Body of pancreas (tissue), 4 donors: ENCODE results near the gene LDHAL6A. TPM values are rescaled to one million over a fixed set of nuclear protein-coding genes. Genes with fewer than 3 reads are reported as not detected.

ENCODE experiments used
- ATAC-seq: fragments of 150-250 bp; one replicate; pipeline ENCODE4 v1.9.1; 2016
- DNase-seq, 4 donors: peaks; one replicate each; pipeline ENCODE4 v3.0.0-alpha.2; 2019
- H3K27ac ChIP-seq, 4 donors: fragments of 200-600 bp; sonication (generic); 1 replicate in 3 of 4; 2 replicates in 1 of 4; pipeline versions ENCODE4 v1.5.1 to v1.6.1; 2016 to 2019; ENCODE audit warnings: mild to moderate bottlenecking in 1 of 4, mixed read lengths in 1 of 4, moderate library complexity in 1 of 4
- H3K27me3 ChIP-seq, 2 donors: fragments of 200-600 bp; sonication (generic); one replicate each; pipeline ENCODE4 v1.6.0; 2016; ENCODE audit warnings: mild to moderate bottlenecking in 1 of 2
- H3K36me3 ChIP-seq, 2 donors: fragments of 200-600 bp; sonication (generic); replicated peaks in 1 of 2; 2 replicates each; pipeline ENCODE4 v1.5.1; 2016; ENCODE audit warnings: low read depth in 2 of 2; ENCODE audit not compliant: insufficient read depth in 1 of 2
- H3K4me1 ChIP-seq: fragments of 200-600 bp; sonication (generic); one replicate; pipeline ENCODE4 v1.6.0; 2016
- H3K4me3 ChIP-seq, 2 donors: fragments of 200-600 bp; sonication (generic); 1 replicate in 1 of 2; 2 replicates in 1 of 2; pipeline ENCODE4 v1.5.1; 2016 to 2019
- H3K9me3 ChIP-seq, 3 donors: fragments of 200-600 bp; sonication (generic); 1 replicate in 2 of 3; 2 replicates in 1 of 3; pipeline ENCODE4 v1.5.1; 2016
- POLR2A ChIP-seq, 3 donors: fragments of 450-650 bp; IDR thresholded peaks; one replicate each; pipeline ENCODE4 v1.6.1; 2016; ENCODE audit warnings: antibody characterized with exemption in 3 of 3, mild to moderate bottlenecking in 2 of 3
- WGBS, 2 donors: methylation state at CpG; one replicate each; pipeline ENCODE4 v1.1.5; 2017; 5-methylcytosine and 5-hydroxymethylcytosine counted together
- intact Hi-C: fragments of 100-400 bp; cut with DNase I; formaldehyde crosslinking; loops from one replicate; pipeline ENCODE4 v1.15.1; 2023
- total RNA-seq, 2 donors: library from RNA; depleted of rRNA; stranded (reverse); fragments of >200 nt; gene quantifications; one replicate each; pipeline ENCODE4 v1.1.0, GENCODE V29; 2016
- TF ChIP-seq, protein P1 (sequence below), 7 experiments: fragments of 450-650 bp in 4 of 7; fragments of 200-600 bp in 3 of 7; sonication (generic) in 3 of 7; IDR thresholded peaks; one replicate each; pipeline ENCODE4 v1.5.1; 2016 to 2019; ENCODE audit warnings: antibody characterized with exemption in 7 of 7

The LDHAL6A gene
- total RNA-seq, 2 donors from 2014 or later = not detected

DNA sequence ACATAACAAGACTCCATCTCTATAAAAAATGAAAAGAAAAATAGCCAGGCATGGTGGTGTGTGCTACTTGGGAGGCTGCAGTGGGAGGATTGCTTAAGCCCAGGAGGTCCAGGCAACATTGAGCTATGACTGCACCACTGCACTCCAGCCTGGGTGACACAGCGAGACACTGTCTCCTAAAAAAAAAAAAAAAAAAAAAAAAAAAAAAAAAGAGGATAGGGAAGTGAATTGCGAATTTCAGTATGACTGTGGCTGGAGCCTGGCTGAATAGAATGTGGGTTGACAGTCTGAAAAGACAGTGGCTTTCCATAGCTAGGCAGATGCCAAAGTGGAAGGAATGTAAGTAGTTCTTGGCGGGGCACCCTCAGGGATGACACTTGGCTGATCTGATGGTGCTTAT lies 6.4 kb upstream of the LDHAL6A start:
- Histone ChIP-seq H3K36me3 (no peaks in the 10 kb centered on the region), H3K9me3 (no peaks in the 10 kb centered on the region), H3K4me3 (no peak overlapping the region), H3K27me3 (no peaks in the 10 kb centered on the region), H3K27ac (no peak overlapping the region), H3K4me1 (no peaks in the 10 kb centered on the region)
- TF ChIP-seq POLR2A (IDR thresholded peaks at IDR 0.05) = no peak
- TF ChIP-seq, protein P1, sequence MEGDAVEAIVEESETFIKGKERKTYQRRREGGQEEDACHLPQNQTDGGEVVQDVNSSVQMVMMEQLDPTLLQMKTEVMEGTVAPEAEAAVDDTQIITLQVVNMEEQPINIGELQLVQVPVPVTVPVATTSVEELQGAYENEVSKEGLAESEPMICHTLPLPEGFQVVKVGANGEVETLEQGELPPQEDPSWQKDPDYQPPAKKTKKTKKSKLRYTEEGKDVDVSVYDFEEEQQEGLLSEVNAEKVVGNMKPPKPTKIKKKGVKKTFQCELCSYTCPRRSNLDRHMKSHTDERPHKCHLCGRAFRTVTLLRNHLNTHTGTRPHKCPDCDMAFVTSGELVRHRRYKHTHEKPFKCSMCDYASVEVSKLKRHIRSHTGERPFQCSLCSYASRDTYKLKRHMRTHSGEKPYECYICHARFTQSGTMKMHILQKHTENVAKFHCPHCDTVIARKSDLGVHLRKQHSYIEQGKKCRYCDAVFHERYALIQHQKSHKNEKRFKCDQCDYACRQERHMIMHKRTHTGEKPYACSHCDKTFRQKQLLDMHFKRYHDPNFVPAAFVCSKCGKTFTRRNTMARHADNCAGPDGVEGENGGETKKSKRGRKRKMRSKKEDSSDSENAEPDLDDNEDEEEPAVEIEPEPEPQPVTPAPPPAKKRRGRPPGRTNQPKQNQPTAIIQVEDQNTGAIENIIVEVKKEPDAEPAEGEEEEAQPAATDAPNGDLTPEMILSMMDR (IDR thresholded peaks at IDR 0.05) = no peak
- WGBS, 2 donors = 88 to 89% methylated on average over 3 of the region's 3 CpGs
- DNase-seq = no peak
- no peak for ATAC-seq
- intact Hi-C loops = no loop called here

DNA sequence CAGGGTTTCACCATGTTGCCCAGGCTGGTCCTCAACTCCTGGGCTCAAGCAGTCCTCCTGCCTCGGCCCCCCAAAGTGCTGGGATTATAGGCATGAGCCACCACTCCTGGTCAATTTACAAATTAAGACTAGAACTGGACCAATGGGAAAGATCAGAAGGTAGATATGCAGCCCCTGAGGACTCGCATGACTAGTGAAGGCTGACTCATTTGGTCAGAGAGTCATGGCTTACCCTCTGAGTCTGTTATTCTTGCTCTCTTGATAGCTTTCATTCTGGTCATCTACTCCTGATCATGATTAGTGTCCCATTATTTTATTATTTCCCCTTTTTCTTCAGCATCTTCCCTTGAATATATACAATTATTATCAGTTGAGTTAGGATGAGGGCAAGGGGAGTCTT lies 2.7 kb upstream of the LDHAL6A start:
- DNase-seq (no peak), ATAC-seq (no peak)
- no peak for TF ChIP-seq POLR2A (IDR thresholded peaks at IDR 0.05)
- TF ChIP-seq, protein P1 (IDR thresholded peaks at IDR 0.05) = no peak
- Histone ChIP-seq H3K27ac (no peak overlapping the region), H3K9me3 (no peaks in the 10 kb centered on the region), H3K27me3 (no peaks in the 10 kb centered on the region), H3K36me3 (no peaks in the 10 kb centered on the region), H3K4me1 (no peaks in the 10 kb centered on the region), H3K4me3 (no peak overlapping the region)
- intact Hi-C loops = no loop called here
- WGBS, 2 donors = 78 to 89% methylated on average over 2 of the region's 2 CpGs

DNA sequence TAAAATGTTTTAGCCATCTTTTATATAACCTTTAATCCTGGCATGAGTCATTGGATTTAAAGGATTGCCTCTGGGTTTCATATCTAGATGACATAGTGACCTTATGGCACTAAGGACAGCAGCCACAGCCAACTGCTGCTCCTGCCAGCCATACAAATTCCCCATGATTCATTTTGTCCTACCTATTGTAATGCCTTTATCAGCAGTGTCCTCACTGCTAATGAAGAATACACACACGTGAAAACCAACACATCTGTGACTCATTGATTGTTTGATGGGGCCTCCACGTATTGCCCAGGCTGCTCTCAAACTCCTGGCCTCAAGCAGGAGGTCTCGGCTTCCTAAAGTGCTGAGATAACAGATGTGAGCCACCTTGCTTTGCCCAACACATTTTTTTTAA lies 1.8 kb downstream of the LDHAL6A start:
- DNase-seq (peak in 2 of 4 donors; percentile 4 to 34), ATAC-seq (no peak)
- no peaks in the 10 kb centered on the region for H3K4me1 ChIP-seq
- no peaks in the 10 kb centered on the region for H3K36me3 ChIP-seq
- no peaks in the 10 kb centered on the region for H3K9me3 ChIP-seq
- no peak overlapping the region for H3K27ac ChIP-seq
- TF ChIP-seq POLR2A (IDR thresholded peaks at IDR 0.05) = no peak
- TF ChIP-seq, protein P1 (IDR thresholded peaks at IDR 0.05) = no peak
- intact Hi-C loops = no loop called here
- no peak overlapping the region for H3K4me3 ChIP-seq
- H3K27me3 ChIP-seq = no peaks in the 10 kb centered on the region
- 19 to 26% methylated on average over 3 of the region's 3 CpGs for WGBS, 2 donors

DNA sequence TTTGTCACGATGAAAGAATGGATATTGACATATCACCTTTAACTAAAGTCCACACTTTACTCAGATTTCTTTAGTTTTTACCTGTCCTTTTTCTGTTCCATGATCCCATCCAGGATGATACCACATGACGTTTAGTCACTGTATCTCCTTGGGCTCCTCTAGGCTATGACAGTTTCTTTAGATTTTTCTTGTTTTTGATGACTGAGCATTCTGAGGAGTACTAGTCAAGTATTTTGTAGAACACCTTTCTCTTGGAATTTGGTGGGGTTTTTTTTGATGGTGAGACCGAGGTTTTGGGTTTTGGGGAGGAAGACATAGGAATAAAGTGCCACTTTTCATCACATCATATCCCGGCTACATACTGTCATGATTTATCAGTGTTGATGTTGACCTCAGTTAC lies 4.0 kb downstream of the LDHAL6A start:
- intact Hi-C loops = no loop called here

DNA sequence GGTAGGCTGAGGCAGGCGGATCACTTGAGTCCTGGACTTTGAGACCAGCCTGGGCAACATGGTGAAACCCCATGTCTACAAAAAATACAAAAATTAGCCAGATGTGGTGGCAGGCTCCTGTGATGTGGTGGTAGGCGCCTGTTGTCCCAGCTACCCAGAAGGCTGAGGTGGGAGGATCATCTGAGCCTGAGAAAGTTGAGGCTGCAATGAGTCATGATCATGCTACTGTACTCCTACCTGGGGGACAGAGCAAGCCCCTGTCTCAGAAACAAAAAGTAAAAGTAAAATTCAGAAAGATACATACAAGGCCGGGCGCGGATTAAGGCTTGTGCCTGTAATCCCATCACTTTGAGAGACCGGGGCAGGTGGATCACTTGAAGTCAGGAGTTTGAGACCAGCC lies 6.3 kb downstream of the LDHAL6A start:
- no peak overlapping the region for H3K27ac ChIP-seq
- H3K4me3 ChIP-seq = no peak overlapping the region
- WGBS, 2 donors = 95 to 97% methylated on average over 6 of the region's 6 CpGs
- intact Hi-C loops = no loop called here
- no peak for TF ChIP-seq POLR2A (IDR thresholded peaks at IDR 0.05)
- TF ChIP-seq, protein P1 (IDR thresholded peaks at IDR 0.05) = no peak
- H3K4me1 ChIP-seq = no peaks in the 10 kb centered on the region
- no peaks in the 10 kb centered on the region for H3K36me3 ChIP-seq
- ATAC-seq (no peak), DNase-seq (no peak)
- no peaks in the 10 kb centered on the region for H3K27me3 ChIP-seq
- no peaks in the 10 kb centered on the region for H3K9me3 ChIP-seq

More for the DNA sequence above, 4.0 kb downstream of the LDHAL6A start:
- ATAC-seq (no peak), DNase-seq (no peak)
- Histone ChIP-seq H3K4me1 (no peaks in the 10 kb centered on the region), H3K4me3 (no peak overlapping the region), H3K27me3 (no peaks in the 10 kb centered on the region), H3K9me3 (no peaks in the 10 kb centered on the region), H3K27ac (no peak overlapping the region), H3K36me3 (no peaks in the 10 kb centered on the region)
- WGBS, 2 donors = 85 to 87% methylated on average over 4 of the region's 4 CpGs
- TF ChIP-seq POLR2A (IDR thresholded peaks at IDR 0.05) = no peak
- TF ChIP-seq, protein P1 (IDR thresholded peaks at IDR 0.05) = no peak
